ENCODE measurements around the gene DENND1B. TPM values are rescaled to one million over a fixed set of nuclear protein-coding genes. Genes with fewer than 3 reads are reported as not detected.

DENND1B gene
- polyA plus RNA-seq, 1 of the 3 experiments (the other 2 are of a cell fraction) = 1.4 TPM

- Histone ChIP-seq H3K27me3 (ENCODE audit: insufficient read depth) (no peaks in the 10 kb centered on the region), H3K9me3 (no peaks in the 10 kb centered on the region), H3K79me2 (ENCODE audit: insufficient read depth) (no peaks in the 10 kb centered on the region), H3K9me2 (no peaks in the 10 kb centered on the region), H3K27ac (ENCODE audit: low read depth in 2 of 2, low read length in 1 of 2) (no peak overlapping the region), H3K4me2 (no peak overlapping the region), H4K20me1 (ENCODE audit: insufficient read depth) (no peaks in the 10 kb centered on the region), H3F3A (replicated peaks; ENCODE audit: insufficient read depth) (no peaks in the 10 kb centered on the region), H3K36me3 (replicated peaks in 1 of 2; ENCODE audit: control insufficient read depth in 1 of 2, insufficient read depth in 2 of 2, low read length in 1 of 2) (peaks cover 0 to 7% of the 10 kb centered on the region in 2 experiments), H3K4me1 (ENCODE audit: control insufficient read depth in 1 of 2, insufficient read depth in 2 of 2, low read depth in 1 of 2, low read length in 1 of 2) (peaks cover 0 to 6% of the 10 kb centered on the region in 2 experiments; a peak in 1 of 4 replicates), H2AFZ (ENCODE audit: low read depth) (no peak overlapping the region), H3K9ac (no peak overlapping the region), H3K4me3 (ENCODE audit: low read depth in 2 of 2, low read length in 1 of 2) (no peak overlapping the region)
- ChIA-PET CTCF (interaction anchor here (1.4 kb wide), 1 partner anchor 13 kb away, joined by 4 read pairs; no protein-coding TSS in a partner anchor), POLR2A (no interaction called here)
- 38% methylated on average over 1 of the region's 1 CpG for WGBS (ENCODE audit: low lambda C conversion rate)
- TF ChIP-seq GATA2 (CRISPR knock-in tag; IDR thresholded peaks at IDR 0.05) (no peak), IRF3 (IDR thresholded peaks at IDR 0.05; ENCODE audit: low read depth, low read length) (no peak), USF1 (IDR thresholded peaks at IDR 0.05; ENCODE audit: borderline replicate concordance, low read depth) (no peak), EZH2phosphoT487 (IDR thresholded peaks at IDR 0.05; ENCODE audit: borderline replicate concordance, low read depth) (no peak), CHD2 (IDR thresholded peaks at IDR 0.05; ENCODE audit: low read length, partially characterized antibody) (no peak), SIN3A (IDR thresholded peaks at IDR 0.05; ENCODE audit: borderline replicate concordance, low read depth, low read length) (no peak), POLR2AphosphoS5 (IDR thresholded peaks at IDR 0.05; ENCODE audit: low read depth, low read length) (no peak), FOSL2 (IDR thresholded peaks at IDR 0.05; ENCODE audit: borderline replicate concordance, low read depth) (no peak), MEF2A (IDR thresholded peaks at IDR 0.05; ENCODE audit: borderline replicate concordance, low read depth) (no peak), NFIC (IDR thresholded peaks at IDR 0.05; ENCODE audit: borderline replicate concordance) (no peak), RXRA (IDR thresholded peaks at IDR 0.05; ENCODE audit: borderline replicate concordance, low read depth) (no peak), ELF1 (IDR thresholded peaks at IDR 0.05) (no peak), TEAD4 (IDR thresholded peaks at IDR 0.05; ENCODE audit: borderline replicate concordance, insufficient read depth) (no peak), RAD21 (IDR thresholded peaks at IDR 0.05; ENCODE audit: low read length) (no peak), JUND (IDR thresholded peaks at IDR 0.05) (no peak), EP300 (IDR thresholded peaks at IDR 0.05; ENCODE audit: borderline replicate concordance in 1 of 2, low read depth in 1 of 2, low read length in 1 of 2) (no peak), NRF1 (IDR thresholded peaks at IDR 0.05; ENCODE audit: low read depth, low read length) (no peak), ZBTB33 (IDR thresholded peaks at IDR 0.05; ENCODE audit: borderline replicate concordance, low read depth) (no peak), FOXJ3 (CRISPR knock-in tag; IDR thresholded peaks at IDR 0.05) (no peak)
- no peak for DNase-seq
These were observed 142.6 kb downstream of the DENND1B start for GRCh38 chr1:197632651-197633050.
